AG09309 (cell line): ENCODE data around the gene FOXD4L5.
"Not testable (repeated sequence)": the region's sequence is repeated elsewhere in the genome, so short reads cannot be mapped to it uniquely, and the experiment has no call there.

Experiments
- DNase-seq: peaks from one replicate; pipeline ENCODE4 v3.0.0-alpha.2; 2010; ENCODE audit warnings: low read depth
- H3K4me3 ChIP-seq: 2 replicates; pipeline ENCODE4 v1.5.1; 2011; ENCODE audit warnings: mild to moderate bottlenecking, low read depth, low read length, moderate library complexity; ENCODE audit not compliant: control insufficient read depth

FOXD4L5 gene

GRCh38 chr9:65285109-65285508 is at the start of gene FOXD4L5:
Gene FOXD4L5 (minus strand): TSS chr9:65285209. CDS start chr9:65284377, 832 bp downstream.
- H3K4me3 ChIP-seq, DNase-seq: not testable (repeated sequence)

DNA sequence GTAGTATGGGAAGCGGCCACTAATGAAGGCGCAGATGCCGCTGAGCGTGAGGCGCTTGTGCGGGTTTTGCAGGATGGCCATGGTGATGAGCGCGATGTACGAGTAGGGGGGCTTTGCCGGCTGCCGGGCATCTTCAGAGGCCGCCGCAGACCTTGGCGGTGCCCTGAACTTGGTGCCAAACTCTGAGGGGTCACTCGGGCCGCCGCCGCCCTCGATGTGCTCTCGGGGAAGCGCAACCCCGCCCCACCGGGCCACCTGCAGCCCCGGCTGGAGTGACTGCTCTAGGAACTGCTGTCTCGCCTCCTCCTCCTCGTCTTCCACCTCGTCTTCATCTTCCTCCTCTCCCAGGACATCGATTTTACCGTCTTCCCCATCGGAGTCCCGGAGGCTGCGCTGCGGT is 1.1 kb downstream of the FOXD4L5 start:
- not testable (repeated sequence) for DNase-seq, H3K4me3 ChIP-seq

DNA sequence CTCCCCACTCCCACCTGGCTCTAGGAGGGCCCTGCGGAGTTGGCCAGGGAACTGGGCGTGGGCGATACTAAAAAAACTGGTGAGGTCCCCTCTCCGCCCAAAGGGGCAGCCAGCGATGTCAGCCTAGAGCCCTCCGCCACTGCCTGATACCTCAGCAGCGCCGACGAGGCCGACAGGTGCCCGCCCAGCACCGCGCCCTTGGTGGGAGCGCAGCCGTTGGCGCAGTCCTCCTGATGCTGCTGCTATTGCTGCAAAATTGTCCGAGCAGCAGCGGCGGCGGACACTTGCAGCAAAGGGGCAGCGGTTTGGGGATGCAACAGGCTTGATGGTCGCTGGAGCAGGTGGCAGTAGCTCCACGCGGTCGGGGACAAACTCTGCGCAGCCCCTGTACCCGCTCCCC is 2.0 kb downstream of the FOXD4L5 start:
- not testable (repeated sequence) for DNase-seq, H3K4me3 ChIP-seq
